Measurements from ENCODE around the gene TUBA1A.

The TUBA1A gene

GRCh38 chr12:49201595-49202295, 12.9 kb upstream of the TUBA1A start:
- TF ChIP-seq MYNN (tag by site-specific recombination; IDR thresholded peaks at IDR 0.05; ENCODE audit: borderline replicate concordance) (peak; percentile 76), ZNF292 (tag by site-specific recombination; IDR thresholded peaks at IDR 0.05; ENCODE audit: borderline replicate concordance, low read depth) (no peak), ZBTB17 (tag by site-specific recombination; IDR thresholded peaks at IDR 0.05) (peak; percentile 41; the same call in 1 of the 2 replicates), SP2 (tag by site-specific recombination; IDR thresholded peaks at IDR 0.05) (no peak), ZNF112 (tag by site-specific recombination; IDR thresholded peaks at IDR 0.05) (no peak), ZNF600 (tag by site-specific recombination; IDR thresholded peaks at IDR 0.05) (0 out of 2 replicates have a peak, but pooled peaks have one; percentile 4), ZNF302 (tag by site-specific recombination; IDR thresholded peaks at IDR 0.05; ENCODE audit: low read depth) (no peak), ZNF624 (tag by site-specific recombination; IDR thresholded peaks at IDR 0.05) (no peak), KLF8 (tag by site-specific recombination; IDR thresholded peaks at IDR 0.05) (no peak), ZNF366 (tag by site-specific recombination; conservative IDR thresholded peaks at IDR 0.05) (peak; percentile 72; the same call in 1 of the 2 replicates), TSHZ1 (tag by site-specific recombination; IDR thresholded peaks at IDR 0.05; ENCODE audit: borderline replicate concordance) (no peak), ZNF132 (tag by site-specific recombination; IDR thresholded peaks at IDR 0.05; ENCODE audit: borderline replicate concordance) (no peak), ZNF2 (tag by site-specific recombination; IDR thresholded peaks at IDR 0.05) (no peak), ZNF335 (tag by site-specific recombination; conservative IDR thresholded peaks at IDR 0.05) (peak; percentile 78; the same call in 1 of the 2 replicates), ZNF391 (tag by site-specific recombination; IDR thresholded peaks at IDR 0.05; ENCODE audit: borderline replicate concordance, low read depth) (no peak), TCF7L2 (IDR thresholded peaks at IDR 0.05; ENCODE audit: borderline replicate concordance, low read depth, low read length) (no peak), ZBTB20 (tag by site-specific recombination; IDR thresholded peaks at IDR 0.05) (peak; percentile 66), ZNF692 (tag by site-specific recombination; IDR thresholded peaks at IDR 0.05) (peak; percentile 7; the same call in 1 of the 2 replicates), ZNF37A (tag by site-specific recombination; IDR thresholded peaks at IDR 0.05) (no peak), ZNF513 (tag by site-specific recombination; IDR thresholded peaks at IDR 0.05) (peak; percentile 86), ZSCAN23 (tag by site-specific recombination; IDR thresholded peaks at IDR 0.05) (no peak), ZNF660 (tag by site-specific recombination; IDR thresholded peaks at IDR 0.05) (0 out of 2 replicates have a peak, but pooled peaks have one; percentile 18), ZNF777 (tag by site-specific recombination; IDR thresholded peaks at IDR 0.05; ENCODE audit: borderline replicate concordance) (no peak), ZNF548 (tag by site-specific recombination; IDR thresholded peaks at IDR 0.05) (no peak), ZNF529 (tag by site-specific recombination; IDR thresholded peaks at IDR 0.05; ENCODE audit: insufficient replicate concordance) (no peak)
- TF ChIP-seq, protein P1, sequence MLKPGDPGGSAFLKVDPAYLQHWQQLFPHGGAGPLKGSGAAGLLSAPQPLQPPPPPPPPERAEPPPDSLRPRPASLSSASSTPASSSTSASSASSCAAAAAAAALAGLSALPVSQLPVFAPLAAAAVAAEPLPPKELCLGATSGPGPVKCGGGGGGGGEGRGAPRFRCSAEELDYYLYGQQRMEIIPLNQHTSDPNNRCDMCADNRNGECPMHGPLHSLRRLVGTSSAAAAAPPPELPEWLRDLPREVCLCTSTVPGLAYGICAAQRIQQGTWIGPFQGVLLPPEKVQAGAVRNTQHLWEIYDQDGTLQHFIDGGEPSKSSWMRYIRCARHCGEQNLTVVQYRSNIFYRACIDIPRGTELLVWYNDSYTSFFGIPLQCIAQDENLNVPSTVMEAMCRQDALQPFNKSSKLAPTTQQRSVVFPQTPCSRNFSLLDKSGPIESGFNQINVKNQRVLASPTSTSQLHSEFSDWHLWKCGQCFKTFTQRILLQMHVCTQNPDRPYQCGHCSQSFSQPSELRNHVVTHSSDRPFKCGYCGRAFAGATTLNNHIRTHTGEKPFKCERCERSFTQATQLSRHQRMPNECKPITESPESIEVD (tag by site-specific recombination; IDR thresholded peaks at IDR 0.05) = peak; percentile 50; the same call in 1 of the 2 replicates
- TF ChIP-seq, protein P2, sequence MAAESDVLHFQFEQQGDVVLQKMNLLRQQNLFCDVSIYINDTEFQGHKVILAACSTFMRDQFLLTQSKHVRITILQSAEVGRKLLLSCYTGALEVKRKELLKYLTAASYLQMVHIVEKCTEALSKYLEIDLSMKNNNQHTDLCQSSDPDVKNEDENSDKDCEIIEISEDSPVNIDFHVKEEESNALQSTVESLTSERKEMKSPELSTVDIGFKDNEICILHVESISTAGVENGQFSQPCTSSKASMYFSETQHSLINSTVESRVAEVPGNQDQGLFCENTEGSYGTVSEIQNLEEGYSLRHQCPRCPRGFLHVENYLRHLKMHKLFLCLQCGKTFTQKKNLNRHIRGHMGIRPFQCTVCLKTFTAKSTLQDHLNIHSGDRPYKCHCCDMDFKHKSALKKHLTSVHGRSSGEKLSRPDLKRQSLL (tag by site-specific recombination; IDR thresholded peaks at IDR 0.05) = peak; percentile 10; the same call in 1 of the 2 replicates
- ChIA-PET CTCF (interaction anchor here (1.6 kb wide), 1 partner anchor 113 kb away, joined by 5 read pairs; no protein-coding TSS in a partner anchor), POLR2A (interaction anchor here (1.1 to 4.3 kb wide), 3 partner anchors 11 to 70 kb away, joined by 3 to 25 read pairs (median 17); partner anchors contain the start of genes TUBA1A and TUBA1B)

More at GRCh38 chr12:49201595-49202295, 12.9 kb upstream of the TUBA1A start:
- Histone ChIP-seq H3K36me3 (ENCODE audit: control insufficient read depth in 2 of 2, insufficient read depth in 1 of 2, low read length in 2 of 2) (no peaks in the 10 kb centered on the region), H3K4me1 (ENCODE audit: control insufficient read depth, insufficient read depth, low read length) (peaks cover 17% of the 10 kb centered on the region), H3K4me3 (ENCODE audit: low read depth, low read length) (no peak overlapping the region), H3K9me3 (ENCODE audit: control insufficient read depth, insufficient read depth, low read depth, low read length) (no peaks in the 10 kb centered on the region), H3K27ac (ENCODE audit: extremely low read depth, low read depth, low read length) (0 out of 2 replicates have a peak overlapping the region, but pooled peaks have one; percentile 2)
